ENCODE data around the gene MUC5B. TPM values are rescaled to one million over a fixed set of nuclear protein-coding genes. Genes with fewer than 3 reads are reported as not detected.

MUC5B gene
- total and polyA plus RNA-seq, 2 donors from 2014 or later: 0.38 TPM; not detected in 1

- FAIRE-seq (no peak), DNase-seq (peak in 2 of 5 donors; percentile 33 to 59)
- H3K9me3 ChIP-seq (ENCODE audit: control insufficient read depth in 2 of 3, insufficient read depth in 1 of 3, low read length in 3 of 3): no peaks in the 10 kb centered on the region
- intact Hi-C loops (cut with DNase I): no loop called here
- no peak overlapping the region for H3K27ac ChIP-seq (ENCODE audit: low read depth in 2 of 2, low read length in 2 of 2)
- H3K36me3 ChIP-seq (ENCODE audit: control insufficient read depth in 2 of 3, insufficient read depth in 3 of 3, low read length in 3 of 3): no peaks in the 10 kb centered on the region
- no peak overlapping the region for H3K4me3 ChIP-seq (ENCODE audit: low read length in 3 of 3)
- TF ChIP-seq CTCF (IDR thresholded peaks at IDR 0.05; ENCODE audit: borderline replicate concordance, extremely low read depth, insufficient read depth): no peak
- H3K4me1 ChIP-seq (ENCODE audit: control insufficient read depth in 2 of 3, insufficient read depth in 2 of 3, low read depth in 1 of 3, low read length in 3 of 3): no peaks in the 10 kb centered on the region
- no peaks in the 10 kb centered on the region for H3K27me3 ChIP-seq (ENCODE audit: control insufficient read depth, insufficient read depth, low read length)
- no peak overlapping the region for H3K9ac ChIP-seq (ENCODE audit: low read length in 3 of 3)
Observed at GRCh38 chr11:1230121-1230455, 7.2 kb downstream of the MUC5B start.

GRCh38 chr11:1230456-1231395, 7.9 kb downstream of the MUC5B start:
- H3K4me3 ChIP-seq (ENCODE audit: low read length in 3 of 3): no peak overlapping the region
- H3K27ac ChIP-seq (ENCODE audit: low read depth in 2 of 2, low read length in 2 of 2): no peak overlapping the region
- no peaks in the 10 kb centered on the region for H3K27me3 ChIP-seq (ENCODE audit: control insufficient read depth, insufficient read depth, low read length)
- no peaks in the 10 kb centered on the region for H3K4me1 ChIP-seq (ENCODE audit: control insufficient read depth in 2 of 3, insufficient read depth in 2 of 3, low read depth in 1 of 3, low read length in 3 of 3)
- no peaks in the 10 kb centered on the region for H3K9me3 ChIP-seq (ENCODE audit: control insufficient read depth in 2 of 3, insufficient read depth in 1 of 3, low read length in 3 of 3)
- H3K36me3 ChIP-seq (ENCODE audit: control insufficient read depth in 2 of 3, insufficient read depth in 3 of 3, low read length in 3 of 3): no peaks in the 10 kb centered on the region
- DNase-seq (peak in 4 of 5 donors; percentile 37 to 71 (median 52)), FAIRE-seq (no peak)
- intact Hi-C loops (cut with DNase I): no loop called here
- no peak overlapping the region for H3K9ac ChIP-seq (ENCODE audit: low read length in 3 of 3)
- no peak for TF ChIP-seq CTCF (IDR thresholded peaks at IDR 0.05; ENCODE audit: borderline replicate concordance, extremely low read depth, insufficient read depth)

GRCh38 chr11:1231396-1232020, 8.6 kb downstream of the MUC5B start:
- peak in 2 of 5 donors; percentile 38 to 62 for DNase-seq
- no peaks in the 10 kb centered on the region for H3K36me3 ChIP-seq (ENCODE audit: control insufficient read depth in 2 of 3, insufficient read depth in 3 of 3, low read length in 3 of 3)
- no peak for TF ChIP-seq CTCF (IDR thresholded peaks at IDR 0.05; ENCODE audit: borderline replicate concordance, extremely low read depth, insufficient read depth)
- no peaks in the 10 kb centered on the region for H3K9me3 ChIP-seq (ENCODE audit: control insufficient read depth in 2 of 3, insufficient read depth in 1 of 3, low read length in 3 of 3)
- H3K9ac ChIP-seq (ENCODE audit: low read length in 3 of 3): no peak overlapping the region
- H3K27me3 ChIP-seq (ENCODE audit: control insufficient read depth, insufficient read depth, low read length): no peaks in the 10 kb centered on the region
- H3K4me1 ChIP-seq (ENCODE audit: control insufficient read depth in 2 of 3, insufficient read depth in 2 of 3, low read depth in 1 of 3, low read length in 3 of 3): no peaks in the 10 kb centered on the region
- no peak for FAIRE-seq
- no peak overlapping the region for H3K27ac ChIP-seq (ENCODE audit: low read depth in 2 of 2, low read length in 2 of 2)
- intact Hi-C loops (cut with DNase I): no loop called here
- H3K4me3 ChIP-seq (ENCODE audit: low read length in 3 of 3): no peak overlapping the region
